Activated T-cell treated with anti-CD3 and anti-CD28 coated beads for 4 hours (primary cell): ENCODE data around the gene MAPK8IP1.

Experiments used
- DNase-seq: peaks from one replicate; pipeline ENCODE4 v3.0.0-alpha.2; 2020

Gene MAPK8IP1

GRCh38 chr11:45909594-45910475 lies 24.4 kb downstream of the MAPK8IP1 start:
- DNase-seq, result no peak

- DNase-seq, result no peak
Observed at GRCh38 chr11:45910623-45911022, 25.2 kb downstream of the MAPK8IP1 start.

GRCh38 chr11:45913514-45913913 lies 28.1 kb downstream of the MAPK8IP1 start:
- DNase-seq, result no peak

GRCh38 chr11:45913942-45914635 lies 28.6 kb downstream of the MAPK8IP1 start:
- DNase-seq, result no peak

GRCh38 chr11:45915446-45915845 lies 30.0 kb downstream of the MAPK8IP1 start:
- no peak for DNase-seq

- no peak for DNase-seq
Observed at GRCh38 chr11:45917286-45917622, 31.8 kb downstream of the MAPK8IP1 start.

GRCh38 chr11:45917623-45918330 lies 32.3 kb downstream of the MAPK8IP1 start, which contains the start of gene PEX16:
PEX16 (minus strand) TSS chr11:45917877; CDS start chr11:45917811, 66 bp downstream.
- peak; percentile 87 for DNase-seq

GRCh38 chr11:45918331-45918941 lies 33.0 kb downstream of the MAPK8IP1 start:
- DNase-seq, result peak; percentile 31

GRCh38 chr11:45918962-45919675 lies 33.7 kb downstream of the MAPK8IP1 start:
- DNase-seq, result no peak

GRCh38 chr11:45919806-45920530 lies 34.5 kb downstream of the MAPK8IP1 start:
- DNase-seq, result no peak

- DNase-seq, result no peak
Observed at GRCh38 chr11:45920531-45921477, 35.4 kb downstream of the MAPK8IP1 start.

- DNase-seq, result no peak
Observed at GRCh38 chr11:45921561-45922424, 36.3 kb downstream of the MAPK8IP1 start.

GRCh38 chr11:45922425-45923082 lies 37.1 kb downstream of the MAPK8IP1 start, which contains the start of gene LARGE2:
LARGE2 (plus strand) TSS chr11:45922656; CDS start chr11:45922883, 227 bp downstream.
- DNase-seq, result no peak

- DNase-seq, result no peak
Observed at GRCh38 chr11:45924036-45924915, 38.8 kb downstream of the MAPK8IP1 start.

GRCh38 chr11:45924927-45925326 lies 39.5 kb downstream of the MAPK8IP1 start:
- no peak for DNase-seq

- DNase-seq, result no peak
Observed at GRCh38 chr11:45925550-45925949, 40.1 kb downstream of the MAPK8IP1 start.

GRCh38 chr11:45926001-45926401 lies 40.5 kb downstream of the MAPK8IP1 start:
- DNase-seq, result no peak
